Endometrium (tissue), 2 donors: ENCODE measurements around the gene ZNF213.
"Not testable (repeated sequence)": the region's sequence is repeated elsewhere in the genome, so short reads cannot be mapped to it uniquely, and the experiment has no call there.

Experiments
- FAIRE-seq: peaks from 2 replicates; lab custom pipeline; 2012; peaks lifted over from hg19 to GRCh38; lab: Jason Lieb, UNC
- donor health status: control.
- donor health status: control.

ZNF213 gene

DNA sequence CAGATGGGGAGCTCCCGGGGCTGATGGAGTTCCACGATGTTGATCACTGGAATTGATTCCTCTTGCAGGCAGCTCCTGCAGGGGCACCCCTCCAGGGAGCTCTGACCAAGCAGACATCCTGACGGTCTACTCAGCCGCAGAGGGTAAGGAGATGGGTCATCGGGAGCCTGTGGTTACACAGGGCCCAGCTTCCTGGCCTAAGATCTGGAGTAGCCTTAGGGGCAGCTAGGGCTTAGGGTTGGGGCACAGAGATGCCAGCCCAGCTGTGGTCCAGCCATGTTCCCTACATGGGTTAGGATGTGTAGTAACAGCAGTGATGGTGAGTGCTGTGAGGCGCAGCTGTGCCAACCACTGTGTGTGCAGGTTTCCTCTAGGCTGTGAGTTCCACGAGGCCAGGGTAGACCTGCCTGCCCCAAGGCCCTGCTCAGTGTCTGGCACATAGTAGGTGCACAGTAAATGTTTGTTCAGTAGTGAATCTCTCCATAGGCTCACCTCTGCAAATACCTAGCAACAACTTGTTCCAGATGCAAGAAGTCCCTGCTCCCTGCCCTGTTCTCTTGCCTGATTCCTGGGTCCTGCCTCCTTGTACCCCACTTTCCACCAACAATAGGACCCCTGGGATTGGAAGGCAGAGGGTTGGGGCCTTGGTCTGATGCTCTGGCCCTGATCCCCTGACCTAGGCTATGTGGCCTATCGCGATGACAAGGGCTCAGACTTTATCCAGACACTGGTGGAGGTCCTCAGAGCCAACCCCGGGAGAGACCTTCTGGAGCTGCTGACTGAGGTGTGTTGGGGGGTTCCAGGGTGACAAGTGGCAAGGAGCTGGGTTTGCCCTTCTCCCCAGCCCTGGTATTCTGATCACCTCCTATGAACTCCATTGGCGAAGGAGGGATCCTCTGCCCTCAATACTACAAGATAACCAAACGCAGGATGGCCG lies 13.7 kb downstream of the ZNF213 start:
- no peak for FAIRE-seq

- FAIRE-seq = no peak
Observed at GRCh38 chr16:3149193-3149530, 14.3 kb downstream of the ZNF213 start.

- FAIRE-seq = no peak
Observed at GRCh38 chr16:3149630-3150345, 15.0 kb downstream of the ZNF213 start.

DNA sequence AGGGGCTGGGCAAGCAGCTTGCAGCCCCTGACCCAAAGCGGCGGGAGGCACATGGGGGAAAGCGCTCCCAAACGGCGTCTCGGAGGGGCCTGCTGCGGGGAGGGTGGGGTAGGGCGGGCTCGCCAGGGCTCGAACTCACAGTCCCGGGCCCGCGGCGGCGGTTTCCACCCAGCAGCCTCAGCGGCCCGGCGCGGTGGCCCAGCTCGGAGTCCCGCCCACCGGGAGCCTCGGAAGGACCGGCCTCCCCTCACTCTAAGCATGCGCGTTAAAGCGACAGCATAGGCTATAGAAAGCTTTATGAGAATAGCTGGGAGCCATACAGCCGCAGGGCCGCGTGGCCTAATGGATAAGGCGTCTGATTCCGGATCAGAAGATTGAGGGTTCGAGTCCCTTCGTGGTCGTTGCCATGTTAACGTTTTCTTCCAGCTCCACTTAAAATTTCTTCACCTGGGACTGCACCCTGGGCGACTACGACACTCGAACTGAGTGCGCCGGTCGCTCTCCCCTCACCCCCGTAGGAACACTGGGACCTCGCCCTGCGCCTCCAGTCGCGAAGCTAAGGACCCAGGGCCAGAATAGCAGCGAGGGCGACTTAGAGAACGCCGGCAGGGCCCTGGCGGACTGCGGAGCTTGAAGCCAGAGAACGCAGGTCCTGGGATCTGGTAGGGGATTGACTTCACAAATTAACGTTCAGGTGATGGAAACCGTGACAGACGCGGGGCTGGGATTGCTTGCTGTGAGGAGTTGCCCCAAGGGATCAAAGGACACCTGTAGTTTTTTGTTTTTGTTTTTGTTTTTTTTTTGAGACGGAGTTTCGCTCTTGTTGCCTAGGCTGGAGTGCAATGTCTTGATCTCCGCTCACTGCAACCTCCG lies 15.8 kb downstream of the ZNF213 start:
- FAIRE-seq = no peak

DNA sequence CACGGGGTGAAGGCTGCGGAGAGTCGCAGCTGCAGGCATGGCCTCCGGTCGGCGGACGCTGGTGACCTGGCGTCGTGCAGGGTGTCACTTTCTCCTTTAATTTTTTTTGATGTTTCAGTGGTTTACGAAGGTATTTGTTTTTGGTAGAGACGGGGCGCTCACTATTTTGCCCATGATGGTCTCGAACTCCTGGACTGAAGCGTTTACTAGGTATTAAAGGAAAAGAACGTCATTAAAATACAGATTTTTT lies 17.1 kb downstream of the ZNF213 start:
- no peak for FAIRE-seq

DNA sequence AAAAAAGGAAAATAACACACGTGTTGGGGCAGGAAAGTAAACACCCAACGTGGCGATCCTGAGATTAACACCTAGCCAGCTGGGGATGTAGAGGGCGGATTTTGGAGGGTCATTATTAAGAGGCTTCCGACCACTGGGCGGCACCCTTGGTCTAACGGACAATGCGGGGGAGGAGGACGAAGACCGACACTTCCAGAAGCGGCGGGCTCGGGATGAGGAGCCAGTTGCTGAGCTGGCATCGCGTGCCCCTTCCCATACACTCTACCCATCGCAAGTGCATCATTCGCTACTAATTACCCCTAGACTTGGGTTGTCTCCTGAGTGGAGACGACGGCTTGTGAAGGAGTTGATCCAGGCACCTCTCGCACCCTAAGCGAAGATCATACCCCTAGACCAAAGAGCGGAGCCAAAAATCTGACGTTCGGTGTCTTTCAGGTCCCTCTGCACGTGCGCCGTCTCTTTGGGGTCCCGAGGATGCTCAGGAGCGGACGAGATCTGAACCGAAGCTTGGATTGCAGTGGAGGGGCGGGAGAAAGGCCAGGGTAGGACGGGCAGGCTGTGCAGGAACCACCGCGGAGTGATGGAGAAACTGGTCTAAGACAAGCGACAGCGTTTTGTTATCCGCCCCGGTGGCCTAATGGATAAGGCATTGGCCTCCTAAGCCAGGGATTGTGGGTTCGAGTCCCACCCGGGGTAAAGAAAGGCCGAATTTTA lies 17.6 kb downstream of the ZNF213 start:
- no peak for FAIRE-seq

GRCh38 chr16:3152991-3153368 lies 18.2 kb downstream of the ZNF213 start:
- no peak for FAIRE-seq

GRCh38 chr16:3155181-3155580 lies 20.4 kb downstream of the ZNF213 start:
- FAIRE-seq = no peak

DNA sequence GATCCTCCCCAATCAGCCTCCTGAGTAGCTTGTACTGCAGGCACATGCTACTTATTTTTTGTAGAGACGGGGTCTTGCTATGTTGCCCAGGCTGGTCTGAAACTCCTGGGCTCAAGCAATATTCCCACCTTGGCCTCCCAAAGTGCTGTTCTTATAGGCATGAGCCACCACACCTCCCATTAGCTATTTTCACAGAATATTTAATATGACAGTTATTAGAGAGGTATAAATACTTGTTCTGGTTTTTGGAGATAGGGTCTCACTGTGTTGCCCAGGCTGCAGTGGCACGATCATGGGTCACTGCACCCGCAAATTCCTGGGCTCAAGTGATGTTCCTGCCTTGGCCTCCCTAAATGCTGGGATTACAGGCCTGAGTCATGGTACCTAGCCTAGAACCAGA lies 21.1 kb downstream of the ZNF213 start:
- FAIRE-seq = no peak

GRCh38 chr16:3157229-3158025 lies 22.6 kb downstream of the ZNF213 start:
- no peak for FAIRE-seq

GRCh38 chr16:3158026-3158509 lies 23.2 kb downstream of the ZNF213 start:
- no peak for FAIRE-seq

GRCh38 chr16:3158510-3159314 lies 23.9 kb downstream of the ZNF213 start:
- no peak for FAIRE-seq

DNA sequence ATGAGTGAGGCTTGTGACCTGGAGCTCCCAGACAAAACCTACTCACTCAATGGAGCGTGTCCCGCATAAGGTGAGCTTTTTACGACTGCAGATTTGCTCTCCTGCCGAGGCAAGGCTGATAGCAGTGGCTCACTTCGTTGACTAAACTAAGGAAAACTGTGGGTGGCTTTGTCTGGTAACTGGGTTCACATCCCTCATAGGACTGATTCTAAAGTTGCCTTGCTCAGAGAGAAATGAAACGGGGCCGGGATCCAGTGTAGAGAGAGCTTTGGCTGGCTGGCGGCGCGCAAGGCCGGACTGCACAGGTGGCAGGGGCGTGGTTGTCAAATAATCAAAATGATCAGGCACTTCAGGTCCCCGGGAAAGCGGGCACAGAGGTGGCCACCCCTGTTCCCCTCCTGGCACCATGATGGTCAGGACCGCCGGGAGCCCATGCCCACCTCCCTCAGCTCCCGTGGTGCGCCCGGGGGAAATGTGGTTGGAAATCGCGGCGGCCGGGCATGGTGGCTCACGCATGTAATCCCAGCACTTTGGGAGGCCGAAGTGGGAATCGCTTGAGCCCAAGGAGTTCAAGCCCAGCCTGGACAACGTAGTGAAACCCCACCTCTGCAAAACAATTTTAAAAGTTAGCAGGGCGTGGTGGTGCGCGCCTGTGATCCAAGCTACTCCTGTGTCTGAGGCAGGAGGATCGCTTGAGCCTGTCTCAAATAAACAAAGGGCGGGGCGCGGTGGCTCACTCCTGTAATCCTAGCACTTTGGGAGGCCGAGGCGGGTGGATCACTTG lies 26.6 kb downstream of the ZNF213 start:
- FAIRE-seq = no peak

DNA sequence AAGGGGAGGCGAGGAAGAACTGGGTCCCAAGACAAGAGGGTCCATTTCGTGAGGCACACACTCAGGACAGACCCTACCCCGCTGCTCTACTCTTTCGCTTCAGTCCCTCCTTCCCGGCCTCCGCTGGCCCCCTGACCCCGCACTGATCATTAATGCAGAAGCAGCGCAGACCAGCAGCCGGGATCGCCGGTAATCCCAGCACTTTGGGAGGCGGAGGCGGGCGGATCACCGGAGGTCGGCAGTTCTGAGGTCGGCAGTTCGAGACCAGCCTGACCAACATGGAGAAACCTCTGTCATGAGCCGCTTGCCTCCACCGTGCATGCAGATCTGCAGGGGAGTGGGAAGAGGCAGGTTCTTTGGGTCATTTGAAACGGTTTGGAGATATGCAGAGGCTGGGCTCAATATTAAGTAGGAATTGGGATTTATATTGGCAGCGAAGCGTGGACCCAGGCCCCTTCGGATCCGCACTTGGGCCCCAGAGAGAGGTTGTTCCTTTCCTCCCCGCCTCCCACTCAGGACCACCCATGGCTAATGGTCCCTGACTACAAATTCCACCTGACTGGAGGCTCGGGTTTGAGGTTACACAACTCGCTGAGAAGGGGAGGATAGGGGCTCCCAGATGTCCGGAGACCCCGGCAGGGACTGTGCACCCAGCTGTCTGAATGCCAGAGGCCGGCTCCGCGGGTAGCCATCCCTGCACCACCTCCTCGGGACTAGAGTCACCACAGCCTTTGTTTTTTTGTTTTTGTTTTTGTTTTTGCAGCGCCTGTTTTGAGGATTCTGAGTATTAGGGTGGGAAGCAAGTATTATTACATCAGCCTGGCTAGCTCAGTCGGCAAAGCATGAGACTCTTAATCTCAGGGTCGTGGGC lies 29.5 kb downstream of the ZNF213 start:
- FAIRE-seq = no peak

DNA sequence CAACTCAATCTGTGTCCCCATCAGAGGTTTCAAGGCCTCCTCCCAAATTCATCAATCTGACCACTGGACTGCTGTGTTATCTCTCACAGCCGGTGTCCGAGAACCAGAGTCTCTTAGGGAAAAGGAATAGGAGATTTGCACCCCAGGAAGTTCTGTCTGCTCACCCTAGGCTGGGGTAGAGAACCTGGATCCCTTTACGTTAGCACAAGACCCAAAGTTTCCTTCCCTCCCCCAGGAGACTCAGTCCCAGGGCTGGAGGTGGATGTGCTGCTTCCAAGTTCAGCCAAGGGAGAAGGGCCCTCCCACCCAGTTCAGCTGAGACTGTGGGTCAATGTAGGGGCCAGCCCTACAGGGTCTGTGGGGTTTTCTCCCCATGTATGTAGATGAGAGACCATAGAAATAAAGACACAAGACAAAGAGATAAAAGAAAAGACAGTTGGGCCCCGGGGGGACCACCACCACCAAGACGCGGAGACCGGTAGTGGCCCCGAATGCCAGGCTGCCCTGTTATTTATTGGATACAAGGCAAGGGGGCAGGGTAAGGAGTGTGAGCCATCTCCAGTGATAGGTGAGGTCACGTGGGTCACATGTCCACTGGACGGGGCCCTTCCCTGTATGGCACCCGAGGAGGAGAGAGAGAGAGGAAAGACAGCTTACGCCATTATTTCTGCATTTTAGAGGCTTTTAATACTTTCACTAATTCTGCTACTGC lies 30.4 kb downstream of the ZNF213 start:
- FAIRE-seq = no peak

- no peak for FAIRE-seq
Observed at GRCh38 chr16:3166505-3166886, 31.7 kb downstream of the ZNF213 start.

GRCh38 chr16:3168729-3169128 lies 33.9 kb downstream of the ZNF213 start:
- FAIRE-seq = not testable (repeated sequence)
